Transverse colon (tissue), 4 donors: ENCODE results near the gene PAPOLG. TPM values are rescaled to one million over a fixed set of nuclear protein-coding genes. Genes with fewer than 3 reads are reported as not detected.
"Not testable (repeated sequence)": the region's sequence is repeated elsewhere in the genome, so short reads cannot be mapped to it uniquely, and the experiment has no call there.

Experiments used
- DNase-seq: peaks from one replicate; pipeline ENCODE4 v3.0.0-alpha.2; 2019
- H3K27ac ChIP-seq, 4 donors: fragments of 200-600 bp; sonication (generic); 2 replicates each; pipeline ENCODE4 v1.5.1; 2016 to 2018; ENCODE audit warnings: inconsistent platforms in 4 of 4
- H3K27me3 ChIP-seq: fragments of 200-600 bp; sonication (generic); 2 replicates; pipeline ENCODE4 v1.5.1; 2017; ENCODE audit warnings: inconsistent platforms
- H3K36me3 ChIP-seq, 4 donors: fragments of 200-600 bp; sonication (generic); 2 replicates each; pipeline ENCODE4 v1.5.1; 2017 to 2019; ENCODE audit warnings: inconsistent platforms in 4 of 4
- H3K4me1 ChIP-seq, 4 donors: fragments of 200-600 bp; sonication (generic); 2 replicates each; pipeline ENCODE4 v1.5.1; 2017 to 2020; ENCODE audit warnings: inconsistent platforms in 4 of 4
- H3K4me3 ChIP-seq, 4 donors: fragments of 200-600 bp; sonication (generic); 1 replicate in 1 of 4; 2 replicates in 3 of 4; pipeline versions ENCODE4 v1.5.1 to v1.6.1; 2017 to 2019; ENCODE audit warnings: inconsistent platforms in 4 of 4
- H3K9me3 ChIP-seq, 2 donors: fragments of 200-600 bp; sonication (generic); 2 replicates each; pipeline ENCODE4 v1.5.1; 2017 to 2019; ENCODE audit warnings: inconsistent platforms in 2 of 2
- CTCF ChIP-seq, 5 experiments: fragments of 200-600 bp in 3 of 5; fragments of 450-650 bp in 2 of 5; sonication (generic) in 3 of 5; IDR thresholded peaks; 1 replicate in 2 of 5; 2 replicates in 3 of 5; pipeline ENCODE4 v1.5.1; 2016 to 2017; ENCODE audit warnings: antibody characterized with exemption in 5 of 5, inconsistent platforms in 3 of 5, mild to moderate bottlenecking in 2 of 5, moderate library complexity in 1 of 5
- EP300 ChIP-seq: sonication (generic); formaldehyde crosslinking; IDR thresholded peaks from one replicate; pipeline ENCODE4 v1.6.1; 2017; ENCODE audit warnings: antibody characterized with exemption, low read depth
- POLR2A ChIP-seq: fragments of 450-650 bp; IDR thresholded peaks from one replicate; pipeline ENCODE4 v1.6.1; 2016; ENCODE audit warnings: antibody characterized with exemption, mild to moderate bottlenecking, moderate library complexity
- POLR2AphosphoS5 ChIP-seq, 3 donors: sonication (generic); formaldehyde crosslinking; IDR thresholded peaks; one replicate each; pipeline ENCODE4 v1.6.1; 2016; ENCODE audit warnings: antibody characterized with exemption in 3 of 3
- WGBS, 2 donors: methylation state at CpG; one replicate each; pipeline ENCODE4 v1.1.5; 2018; ENCODE audit warnings: low coverage in 1 of 2; 5-methylcytosine and 5-hydroxymethylcytosine counted together
- in situ Hi-C, 4 donors: fragments of 200-750 bp; cut with MboI; loops; one replicate each; pipeline versions ENCODE4 v1.15.0 to v1.15.1; 2017; ENCODE audit warnings: low sequenced_read_pairs in 3 of 4, low pct_ligation_motif_present in 1 of 4, low pct_unique_long_range_greater_than_20kb in 1 of 4
- intact Hi-C: fragments of 100-400 bp; cut with DNase I; formaldehyde crosslinking; loops from one replicate; pipeline ENCODE4 v1.15.1; 2023; ENCODE audit warnings: low total_unique reads
- total RNA-seq, 4 donors: library from RNA; depleted of rRNA; stranded (reverse); fragments of >200 nt; gene quantifications; one replicate each; pipeline ENCODE4 v1.1.0, GENCODE V29; 2016

PAPOLG gene
- total RNA-seq, 4 donors from 2014 or later, result 6.0 to 16.5 (median 12.2) TPM

GRCh38 chr2:60826111-60826510 is 70.0 kb downstream of the PAPOLG start:
- WGBS, 2 donors, result 76% methylated on average over 2 of the region's 2 CpGs; no CpG with 5 or more reads in 1 of the 2 donors
- no peak for TF ChIP-seq POLR2AphosphoS5 (IDR thresholded peaks at IDR 0.05)
- no peak for TF ChIP-seq POLR2A
- no peak for TF ChIP-seq CTCF (IDR thresholded peaks at IDR 0.05)
- TF ChIP-seq EP300, result no peak
- in situ Hi-C loops, result no loop called here

GRCh38 chr2:60826860-60827259 is 70.8 kb downstream of the PAPOLG start:
- H3K4me1 ChIP-seq, intact Hi-C loops, H3K4me3 ChIP-seq, H3K36me3 ChIP-seq, H3K9me3 ChIP-seq, DNase-seq, H3K27ac ChIP-seq, in situ Hi-C loops, H3K27me3 ChIP-seq: not testable (repeated sequence)
- 74 to 77% methylated on average over 3 of the region's 3 CpGs for WGBS, 2 donors

More at GRCh38 chr2:60826111-60826510, 70.0 kb downstream of the PAPOLG start:
- Histone ChIP-seq H3K36me3 (no peaks in the 10 kb centered on the region), H3K9me3 (no peaks in the 10 kb centered on the region), H3K4me3 (no peak overlapping the region), H3K4me1 (no peaks in the 10 kb centered on the region), H3K27ac (no peak overlapping the region), H3K27me3 (no peaks in the 10 kb centered on the region)
- intact Hi-C loops, result no loop called here
- DNase-seq, result no peak

GRCh38 chr2:60827369-60827768 is 71.3 kb downstream of the PAPOLG start:
- TF ChIP-seq POLR2AphosphoS5 (IDR thresholded peaks at IDR 0.05), result no peak
- no peak for TF ChIP-seq POLR2A
- TF ChIP-seq CTCF (IDR thresholded peaks at IDR 0.05), result no peak
- no peak for TF ChIP-seq EP300

GRCh38 chr2:60830991-60831390 is 74.9 kb downstream of the PAPOLG start:
- TF ChIP-seq POLR2A (no peak), POLR2AphosphoS5 (IDR thresholded peaks at IDR 0.05) (no peak), CTCF (IDR thresholded peaks at IDR 0.05) (no peak), EP300 (no peak)
- WGBS, 2 donors, result 83 to 88% methylated on average over 4 of the region's 4 CpGs
- intact Hi-C loops (no loop called here), in situ Hi-C loops (no loop called here)
- no peaks in the 10 kb centered on the region for H3K27me3 ChIP-seq
- no peak overlapping the region for H3K27ac ChIP-seq
- no peak overlapping the region for H3K4me3 ChIP-seq
- no peaks in the 10 kb centered on the region for H3K9me3 ChIP-seq
- no peaks in the 10 kb centered on the region for H3K36me3 ChIP-seq
- no peaks in the 10 kb centered on the region for H3K4me1 ChIP-seq
- DNase-seq, result no peak

More at GRCh38 chr2:60827369-60827768, 71.3 kb downstream of the PAPOLG start:
- no peak for DNase-seq
- H3K27ac ChIP-seq, result no peak overlapping the region
- H3K4me1 ChIP-seq, result no peaks in the 10 kb centered on the region
- H3K4me3 ChIP-seq, result no peak overlapping the region
- in situ Hi-C loops, result no loop called here
- no peaks in the 10 kb centered on the region for H3K27me3 ChIP-seq
- 74 to 77% methylated on average over 3 to 9 of the region's 9 CpGs for WGBS, 2 donors
- intact Hi-C loops, result no loop called here
- no peaks in the 10 kb centered on the region for H3K36me3 ChIP-seq
- no peaks in the 10 kb centered on the region for H3K9me3 ChIP-seq

DNA sequence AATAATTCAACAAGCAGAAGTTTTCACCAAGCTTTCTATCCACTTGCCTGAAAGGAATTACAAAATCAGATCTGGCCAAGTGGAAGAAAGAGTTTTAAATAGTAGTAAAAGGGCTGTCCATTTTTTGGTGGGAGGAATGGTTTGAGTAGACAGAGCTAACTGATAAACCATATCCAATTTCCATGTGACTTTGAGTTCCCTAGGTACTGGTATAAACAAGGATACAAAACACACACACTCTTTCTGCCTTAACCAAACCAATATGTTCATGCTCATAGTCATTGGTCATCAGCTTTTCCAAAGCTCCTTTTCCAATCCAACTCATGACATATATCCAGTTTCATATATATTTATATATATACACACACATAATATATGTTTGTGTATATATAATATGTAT is 75.9 kb downstream of the PAPOLG start:
- DNase-seq, result no peak
- Histone ChIP-seq H3K4me3 (no peak overlapping the region), H3K36me3 (no peaks in the 10 kb centered on the region), H3K27me3 (no peaks in the 10 kb centered on the region), H3K4me1 (no peaks in the 10 kb centered on the region), H3K9me3 (no peaks in the 10 kb centered on the region), H3K27ac (no peak overlapping the region)
- intact Hi-C loops, result no loop called here
- in situ Hi-C loops, result no loop called here
- TF ChIP-seq EP300, result no peak
- TF ChIP-seq POLR2AphosphoS5 (IDR thresholded peaks at IDR 0.05), result no peak
- TF ChIP-seq CTCF (IDR thresholded peaks at IDR 0.05), result no peak
- TF ChIP-seq POLR2A, result no peak
